A549 (cell line): ENCODE data around the gene SETX. TPM values are rescaled to one million over a fixed set of nuclear protein-coding genes. Genes with fewer than 3 reads are reported as not detected.

Experiments
- ATAC-seq, 2 experiments: fragments of 200-7000 bp in 1 of 2; fragments of >200 bp in 1 of 2; cut with Nextera tagmentation in 1 of 2; cut with Tn5 transposase in 1 of 2; 3 replicates each; pipeline versions ENCODE4 v1.8.0 to v1.9.1; 2018 to 2020; ENCODE audit warnings: mild to moderate bottlenecking in 1 of 2, moderate library complexity in 1 of 2
- CTCF ChIA-PET: fragments of 300-600 bp; sonication (Branson Sonifier 250); formaldehyde crosslinking; extraction: SDS; loops from one replicate; lab custom pipeline; 2021; ENCODE audit warnings: antibody characterized with exemption, inconsistent platforms; lab: Yijun Ruan, JAX
- POLR2A ChIA-PET: fragments of 350-600 bp; formaldehyde crosslinking; extraction: SDS; loops from one replicate; lab custom pipeline; 2021; ENCODE audit warnings: antibody characterized with exemption, inconsistent platforms; lab: Yijun Ruan, JAX
- DNase-seq, 2 experiments: peaks; one replicate each; pipeline versions ENCODE4 v3.0.0 to v3.0.0-alpha.2; 2011 to 2016; ENCODE audit warnings: low read depth in 1 of 2, low spot score in 1 of 2
- FAIRE-seq: peaks from 2 replicates; lab custom pipeline; 2011; peaks lifted over from hg19 to GRCh38; lab: Jason Lieb, UNC
- H3K27ac ChIP-seq, 2 experiments: fragments of >200 bp; sonication (Bioruptor Twin); formaldehyde crosslinking; 3 replicates each; pipeline ENCODE4 v1.5.1; 2016 to 2017
- H3K4me1 ChIP-seq: fragments of >200 bp; sonication (Bioruptor Twin); formaldehyde crosslinking; 3 replicates; pipeline ENCODE4 v1.6.1; 2016
- H3K4me2 ChIP-seq: fragments of >200 bp; sonication (Bioruptor Twin); formaldehyde crosslinking; 3 replicates; pipeline ENCODE4 v1.6.1; 2016
- H3K4me3 ChIP-seq: fragments of >200 bp; sonication (Bioruptor Twin); formaldehyde crosslinking; 3 replicates; pipeline ENCODE4 v1.5.1; 2016
- H3K9me3 ChIP-seq: fragments of >200 bp; sonication (Bioruptor Twin); formaldehyde crosslinking; 3 replicates; pipeline ENCODE4 v1.6.1; 2016
- CBX2 ChIP-seq: fragments of 200-600 bp; sonication (generic); IDR thresholded peaks from 2 replicates; pipeline ENCODE4 v1.6.1; 2016; ENCODE audit warnings: low read depth, mild to moderate bottlenecking, borderline replicate concordance
- CBX8 ChIP-seq: fragments of 200-600 bp; sonication (generic); IDR thresholded peaks from 2 replicates; pipeline ENCODE4 v1.6.1; 2016
- CEBPB ChIP-seq, 2 experiments: fragments of >200 bp in 1 of 2; sonication (Bioruptor Twin) in 1 of 2; formaldehyde crosslinking in 1 of 2; IDR thresholded peaks; 2 replicates each; pipeline ENCODE4 v1.6.1; 2012 to 2016
- CHD2 ChIP-seq: fragments of 150-350 bp; IDR thresholded peaks from 2 replicates; pipeline ENCODE4 v1.6.1; 2014; ENCODE audit warnings: low read length; ENCODE audit not compliant: partially characterized antibody
- EHMT2 ChIP-seq: fragments of 200-600 bp; sonication (generic); IDR thresholded peaks from 2 replicates; pipeline ENCODE4 v1.6.1; 2016; ENCODE audit warnings: antibody characterized with exemption, low read depth, mild to moderate bottlenecking, moderate library complexity
- ESRRA ChIP-seq: fragments of 150-350 bp; IDR thresholded peaks from 2 replicates; pipeline ENCODE4 v1.6.1; 2014; ENCODE audit warnings: mild to moderate bottlenecking, low read length, borderline replicate concordance
- FOSL2 ChIP-seq, 2 experiments: fragments of 450-650 bp in 1 of 2; fragments of >200 bp in 1 of 2; sonication (Bioruptor Twin) in 1 of 2; formaldehyde crosslinking; IDR thresholded peaks; 2 replicates each; pipeline versions ENCODE4 v1.5.0 to v1.6.1; 2016 to 2020; ENCODE audit warnings: mild to moderate bottlenecking in 1 of 2, moderate library complexity in 1 of 2
- FOXS1 ChIP-seq: fragments of 250-450 bp; sonication (Bioruptor Pico); IDR thresholded peaks from 2 replicates; pipeline ENCODE4 v1.5.0; 2020; ENCODE audit warnings: mild to moderate bottlenecking, moderate library complexity
- HOXB13 ChIP-seq: fragments of 250-450 bp; sonication (Bioruptor Pico); IDR thresholded peaks from 2 replicates; pipeline ENCODE4 v1.5.0; 2020; ENCODE audit warnings: low read depth, mild to moderate bottlenecking, moderate library complexity
- MYC ChIP-seq: IDR thresholded peaks from 2 replicates; pipeline ENCODE4 v1.6.1; 2012; ENCODE audit warnings: mild to moderate bottlenecking, inconsistent platforms, low read length, improper control_type of control experiment, borderline replicate concordance
- NPAS2 ChIP-seq: fragments of 250-450 bp; sonication (Bioruptor Pico); IDR thresholded peaks from 2 replicates; pipeline ENCODE4 v1.8.0; 2022; ENCODE audit warnings: mild to moderate bottlenecking, moderate library complexity, borderline replicate concordance
- NR3C1 ChIP-seq: fragments of >200 bp; sonication (Bioruptor Twin); formaldehyde crosslinking; IDR thresholded peaks from 3 replicates; pipeline ENCODE4 v1.6.1; 2017
- RAD21 ChIP-seq, 2 experiments: fragments of >200 bp in 1 of 2; sonication (Bioruptor Twin) in 1 of 2; formaldehyde crosslinking in 1 of 2; IDR thresholded peaks in 1 of 2; conservative IDR thresholded peaks in 1 of 2; 2 replicates in 1 of 2; 3 replicates in 1 of 2; pipeline ENCODE4 v1.6.1; 2012 to 2018; ENCODE audit warnings: inconsistent platforms in 1 of 2
- RFX5 ChIP-seq: fragments of 450-650 bp; IDR thresholded peaks from 2 replicates; pipeline ENCODE4 v1.7.1; 2014; ENCODE audit warnings: antibody characterized with exemption, mild to moderate bottlenecking, moderate library complexity
- SMC3 ChIP-seq: fragments of >200 bp; sonication (Bioruptor Twin); formaldehyde crosslinking; IDR thresholded peaks from 3 replicates; pipeline ENCODE4 v1.6.1; 2018; ENCODE audit warnings: inconsistent platforms
- ZC3H11A ChIP-seq: fragments of 450-650 bp; IDR thresholded peaks from 2 replicates; pipeline ENCODE4 v1.6.1; 2014; ENCODE audit warnings: antibody characterized with exemption, mild to moderate bottlenecking
- ZFP36 ChIP-seq: fragments of 450-650 bp; IDR thresholded peaks from 2 replicates; pipeline ENCODE4 v1.6.1; 2014; ENCODE audit warnings: borderline replicate concordance; ENCODE audit not compliant: partially characterized antibody
- ZSCAN20 ChIP-seq: fragments of 250-450 bp; sonication (Bioruptor Pico); IDR thresholded peaks from 2 replicates; pipeline ENCODE4 v1.8.0; 2022; ENCODE audit warnings: mild to moderate bottlenecking, moderate library complexity
- WGBS: methylation state at CpG from one replicate; pipeline ENCODE4 v1.1.6; 2017; ENCODE audit errors: missing lambda C conversion rate; 5-methylcytosine and 5-hydroxymethylcytosine counted together
- polyA plus RNA-seq, 4 experiments: library from polyadenylated mRNA; depleted of rRNA in 3 of 4; stranded (reverse); fragments of >200 nt; fragmentation: RNase III in 1 of 4; extraction: RNeasy Plus Mini Kit Qiagen cat#74134 plus additional on column Dnase treatment in 1 of 4; gene quantifications; 2 replicates in 3 of 4; 3 replicates in 1 of 4; pipeline ENCODE4 v1.2.3, GENCODE V29; 2011 to 2017
- TF ChIP-seq, protein P1 (sequence below): fragments of >200 bp; sonication (Bioruptor Twin); formaldehyde crosslinking; IDR thresholded peaks from 3 replicates; pipeline ENCODE4 v1.5.1; 2016
- TF ChIP-seq, protein P2 (sequence below): fragments of 250-450 bp; sonication (Bioruptor Pico); IDR thresholded peaks from 2 replicates; pipeline ENCODE4 v1.5.0; 2021; ENCODE audit warnings: mild to moderate bottlenecking, moderate library complexity, borderline replicate concordance
- TF ChIP-seq, protein P3 (sequence below): IDR thresholded peaks from 2 replicates; pipeline ENCODE4 v1.6.1; 2012

SETX gene
- polyA plus RNA-seq, 2 of the 4 experiments (the other 2 are of a cell fraction) = 14.7 to 34.3 TPM

DNA sequence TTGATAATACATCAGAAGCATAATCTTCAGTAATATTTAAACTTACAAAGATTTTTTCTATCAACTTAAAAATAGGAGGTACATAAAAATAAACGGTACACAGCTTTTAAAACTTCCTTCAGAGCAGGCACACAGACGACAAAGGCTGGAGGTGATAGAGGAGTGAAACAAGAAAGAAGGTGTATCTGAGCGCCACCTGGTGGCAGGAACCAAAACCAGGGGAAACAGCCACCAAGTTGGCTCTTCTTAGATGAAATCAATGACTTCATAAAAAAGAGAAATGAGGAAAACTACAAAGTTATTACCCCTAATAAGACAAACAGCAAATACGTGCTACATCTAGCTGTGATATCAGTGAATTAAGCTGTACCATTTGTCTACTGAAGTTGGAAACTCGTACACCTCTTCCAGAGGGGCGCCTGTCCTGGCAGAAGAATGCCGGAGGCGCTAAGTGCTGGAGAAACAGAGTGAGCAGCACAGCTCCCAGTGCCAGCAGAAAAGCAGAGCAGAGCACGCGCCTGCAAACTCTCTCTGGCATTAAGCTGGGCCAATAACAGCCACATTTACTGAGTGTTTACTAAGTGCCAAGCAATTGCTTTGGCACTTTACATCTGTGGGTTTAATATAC, 85.9 kb downstream of the SETX start:
- POLR2A ChIA-PET = no interaction called here
- WGBS = 53% methylated on average over 10 of the region's 10 CpGs
- CTCF ChIA-PET = interaction anchor here (0.6 to 3.8 kb wide), 28 partner anchors 8 to 594 kb away, joined by 3 to 26 read pairs (median 3); no protein-coding TSS in a partner anchor
- Histone ChIP-seq H3K4me1 (peaks cover 32% of the 10 kb centered on the region), H3K4me3 (no peak overlapping the region), H3K27ac (peak overlapping the region; percentile 87 to 89)
- ATAC-seq (peak; percentile 70 to 89; a peak in 5 of 6 replicates), FAIRE-seq (no peak)
- TF ChIP-seq, protein P1, sequence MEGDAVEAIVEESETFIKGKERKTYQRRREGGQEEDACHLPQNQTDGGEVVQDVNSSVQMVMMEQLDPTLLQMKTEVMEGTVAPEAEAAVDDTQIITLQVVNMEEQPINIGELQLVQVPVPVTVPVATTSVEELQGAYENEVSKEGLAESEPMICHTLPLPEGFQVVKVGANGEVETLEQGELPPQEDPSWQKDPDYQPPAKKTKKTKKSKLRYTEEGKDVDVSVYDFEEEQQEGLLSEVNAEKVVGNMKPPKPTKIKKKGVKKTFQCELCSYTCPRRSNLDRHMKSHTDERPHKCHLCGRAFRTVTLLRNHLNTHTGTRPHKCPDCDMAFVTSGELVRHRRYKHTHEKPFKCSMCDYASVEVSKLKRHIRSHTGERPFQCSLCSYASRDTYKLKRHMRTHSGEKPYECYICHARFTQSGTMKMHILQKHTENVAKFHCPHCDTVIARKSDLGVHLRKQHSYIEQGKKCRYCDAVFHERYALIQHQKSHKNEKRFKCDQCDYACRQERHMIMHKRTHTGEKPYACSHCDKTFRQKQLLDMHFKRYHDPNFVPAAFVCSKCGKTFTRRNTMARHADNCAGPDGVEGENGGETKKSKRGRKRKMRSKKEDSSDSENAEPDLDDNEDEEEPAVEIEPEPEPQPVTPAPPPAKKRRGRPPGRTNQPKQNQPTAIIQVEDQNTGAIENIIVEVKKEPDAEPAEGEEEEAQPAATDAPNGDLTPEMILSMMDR = peak; percentile 83
- TF ChIP-seq ZSCAN20 (CRISPR knock-in tag) = no peak
- peak; percentile 42 to 53 for TF ChIP-seq RAD21 (conservative IDR thresholded peaks at IDR 0.05 in 1 of 2, IDR thresholded peaks at IDR 0.05 in 1 of 2)
- TF ChIP-seq SMC3 = peak; percentile 41
- no peak for TF ChIP-seq EHMT2
- TF ChIP-seq HOXB13 (CRISPR knock-in tag) = peak; percentile 52; the same call in 1 of the 2 replicates
- TF ChIP-seq, all 56 proteins: peak for 4
- Histone ChIP-seq H3K9me3 (no peaks in the 10 kb centered on the region), H3K4me2 (no peak overlapping the region)
- DNase-seq = peak; percentile 58 to 79

DNA sequence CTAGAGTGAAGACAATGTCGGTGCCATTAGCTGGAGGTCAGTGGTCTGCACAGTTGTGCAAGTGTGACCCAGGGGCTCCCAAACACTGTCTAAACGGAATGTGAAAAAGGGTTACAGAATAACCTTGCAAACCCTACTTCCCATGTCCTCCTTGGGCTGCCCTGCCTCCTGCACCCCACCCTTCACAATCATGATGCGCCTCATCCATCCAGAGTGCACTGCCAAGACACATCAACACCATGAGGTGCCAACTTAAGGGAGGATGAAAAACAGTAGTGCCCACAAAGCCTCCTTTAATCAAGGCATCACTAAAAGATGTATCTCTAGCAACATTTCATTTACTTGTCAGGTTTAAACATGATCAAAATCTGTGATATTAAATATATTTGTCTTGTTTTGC, 87.1 kb downstream of the SETX start:
- CTCF ChIA-PET = interaction anchor here (0.7 to 3.8 kb wide), 11 partner anchors 8 to 511 kb away, joined by 3 to 26 read pairs (median 5); no protein-coding TSS in a partner anchor
- 89% methylated on average over 3 of the region's 3 CpGs for WGBS
- H3K27ac ChIP-seq = peak overlapping the region in 1 of 2 experiments; percentile 8; a peak in 1 of 6 replicates

More for the DNA sequence above, 87.1 kb downstream of the SETX start:
- ATAC-seq (no peak), DNase-seq (no peak), FAIRE-seq (no peak)
- no peaks in the 10 kb centered on the region for H3K9me3 ChIP-seq
- H3K4me3 ChIP-seq = no peak overlapping the region
- no peak overlapping the region for H3K4me2 ChIP-seq
- TF ChIP-seq FOSL2 (IDR thresholded peaks at IDR 0.05) (no peak), FOSL2 (CRISPR knock-in tag; IDR thresholded peaks at IDR 0.05) (no peak), ESRRA (no peak), MYC (no peak), ZFP36 (no peak), CHD2 (no peak), CBX8 (no peak), ZSCAN20 (CRISPR knock-in tag) (no peak), FOXS1 (CRISPR knock-in tag) (no peak), NPAS2 (CRISPR knock-in tag) (no peak), CEBPB (IDR thresholded peaks at IDR 0.05) (no peak), EHMT2 (no peak), NR3C1 (no peak), CBX2 (no peak), ZC3H11A (no peak), RFX5 (no peak)
- TF ChIP-seq, protein P2, sequence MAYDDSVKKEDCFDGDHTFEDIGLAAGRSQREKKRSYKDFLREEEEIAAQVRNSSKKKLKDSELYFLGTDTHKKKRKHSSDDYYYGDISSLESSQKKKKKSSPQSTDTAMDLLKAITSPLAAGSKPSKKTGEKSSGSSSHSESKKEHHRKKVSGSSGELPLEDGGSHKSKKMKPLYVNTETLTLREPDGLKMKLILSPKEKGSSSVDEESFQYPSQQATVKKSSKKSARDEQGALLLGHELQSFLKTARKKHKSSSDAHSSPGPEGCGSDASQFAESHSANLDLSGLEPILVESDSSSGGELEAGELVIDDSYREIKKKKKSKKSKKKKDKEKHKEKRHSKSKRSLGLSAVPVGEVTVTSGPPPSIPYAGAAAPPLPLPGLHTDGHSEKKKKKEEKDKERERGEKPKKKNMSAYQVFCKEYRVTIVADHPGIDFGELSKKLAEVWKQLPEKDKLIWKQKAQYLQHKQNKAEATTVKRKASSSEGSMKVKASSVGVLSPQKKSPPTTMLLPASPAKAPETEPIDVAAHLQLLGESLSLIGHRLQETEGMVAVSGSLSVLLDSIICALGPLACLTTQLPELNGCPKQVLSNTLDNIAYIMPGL (CRISPR knock-in tag) = no peak
- TF ChIP-seq, protein P1 = no peak
- TF ChIP-seq, protein P3, sequence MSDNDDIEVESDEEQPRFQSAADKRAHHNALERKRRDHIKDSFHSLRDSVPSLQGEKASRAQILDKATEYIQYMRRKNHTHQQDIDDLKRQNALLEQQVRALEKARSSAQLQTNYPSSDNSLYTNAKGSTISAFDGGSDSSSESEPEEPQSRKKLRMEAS = no peak
- POLR2A ChIA-PET = no interaction called here
- peaks cover 32% of the 10 kb centered on the region for H3K4me1 ChIP-seq
